GM18502 (cell line): Measurements from ENCODE around the gene CNOT6.
"Not testable (repeated sequence)": the region's sequence is repeated elsewhere in the genome, so short reads cannot be mapped to it uniquely, and the experiment has no call there.

Source experiments
- ATAC-seq: cut with Tn5 transposase; IDR thresholded peaks from one replicate; pipeline ENCODE4 v1.9.1; 2021; ENCODE audit warnings: mild to moderate bottlenecking; ENCODE audit not compliant: unreplicated experiment, poor library complexity

Gene CNOT6

GRCh38 chr5:180494060-180494509 lies at the start of gene CNOT6:
TSS of gene CNOT6 (plus strand) at chr5:180494379. CDS start at chr5:180529277, 34,898 bp downstream.
- peak; percentile 94 for ATAC-seq

- ATAC-seq = no peak
Measured at GRCh38 chr5:180454752-180455151, 39.4 kb upstream of the CNOT6 start.

- no peak for ATAC-seq
Measured at GRCh38 chr5:180455872-180456271, 38.3 kb upstream of the CNOT6 start.

- ATAC-seq = no peak
Measured at GRCh38 chr5:180456792-180457191, 37.4 kb upstream of the CNOT6 start.

- ATAC-seq = not testable (repeated sequence)
Measured at GRCh38 chr5:180458852-180459673, 35.1 kb upstream of the CNOT6 start.

- ATAC-seq = not testable (repeated sequence)
Measured at GRCh38 chr5:180459674-180460142, 34.5 kb upstream of the CNOT6 start.

GRCh38 chr5:180460834-180461233 lies 33.3 kb upstream of the CNOT6 start:
- no peak for ATAC-seq

GRCh38 chr5:180461303-180461702 lies 32.9 kb upstream of the CNOT6 start:
- ATAC-seq = no peak

- no peak for ATAC-seq
Measured at GRCh38 chr5:180463216-180463900, 30.8 kb upstream of the CNOT6 start.

- no peak for ATAC-seq
Measured at GRCh38 chr5:180463916-180464602, 30.1 kb upstream of the CNOT6 start.

- no peak for ATAC-seq
Measured at GRCh38 chr5:180464603-180464970, 29.6 kb upstream of the CNOT6 start.

GRCh38 chr5:180465052-180465451 lies 29.1 kb upstream of the CNOT6 start:
- ATAC-seq = not testable (repeated sequence)

- ATAC-seq = no peak
Measured at GRCh38 chr5:180466316-180466715, 27.9 kb upstream of the CNOT6 start.

GRCh38 chr5:180467028-180467975 lies 26.9 kb upstream of the CNOT6 start:
- no peak for ATAC-seq

- ATAC-seq = no peak
Measured at GRCh38 chr5:180467989-180468731, 26.0 kb upstream of the CNOT6 start.

- no peak for ATAC-seq
Measured at GRCh38 chr5:180468732-180469585, 25.2 kb upstream of the CNOT6 start.

- ATAC-seq = no peak
Measured at GRCh38 chr5:180469586-180469865, 24.7 kb upstream of the CNOT6 start.

GRCh38 chr5:180469866-180470265 lies 24.3 kb upstream of the CNOT6 start:
- ATAC-seq = no peak
